ENCODE measurements around the gene DIP2C. TPM values are rescaled to one million over a fixed set of nuclear protein-coding genes. Genes with fewer than 3 reads are reported as not detected.

Gene DIP2C
- polyA plus RNA-seq, 3 donors, result 0.11 TPM; not detected in 2

DNA sequence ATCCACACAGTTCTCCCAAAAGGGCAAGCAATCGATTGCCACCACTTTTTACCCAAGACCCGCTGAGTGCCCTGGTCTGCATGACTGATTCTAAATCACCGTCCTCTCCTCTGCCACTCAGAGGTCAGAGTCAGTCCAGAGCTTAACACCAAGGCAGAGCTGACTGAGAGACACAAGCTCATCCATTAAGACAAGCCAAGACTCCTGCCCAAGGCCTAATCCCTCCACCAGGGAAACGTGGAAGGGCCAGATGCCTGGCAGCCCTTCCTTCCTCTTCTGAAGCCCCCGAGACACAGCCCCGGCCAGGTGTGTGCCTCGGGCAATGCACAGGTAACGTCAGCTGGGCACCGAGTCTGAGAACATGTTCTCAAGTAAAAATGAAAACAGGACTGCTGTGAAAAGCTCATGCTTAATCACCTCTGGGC, 51.7 kb downstream of the DIP2C start:
- Histone ChIP-seq H3K27ac (ENCODE audit: low read depth in 1 of 2, low read length in 2 of 2) (no peak overlapping the region), H2AFZ (ENCODE audit: insufficient read depth, low read depth, low read length, poor library complexity, severe bottlenecking) (no peak overlapping the region), H3K4me2 (replicated peaks; ENCODE audit: extremely low read depth, low read length, poor library complexity, severe bottlenecking) (no peak overlapping the region), H3K36me3 (replicated peaks in 1 of 2; ENCODE audit: control insufficient read depth in 1 of 2, insufficient read depth in 2 of 2, low read length in 2 of 2) (no peaks in the 10 kb centered on the region), H3K4me1 (ENCODE audit: control insufficient read depth in 1 of 2, insufficient read depth in 2 of 2, low read length in 2 of 2) (no peaks in the 10 kb centered on the region), H3K9ac (ENCODE audit: insufficient read depth, low read length, poor library complexity, severe bottlenecking) (no peak overlapping the region), H3K79me2 (ENCODE audit: insufficient read depth, low read length) (no peaks in the 10 kb centered on the region), H3K27me3 (ENCODE audit: control insufficient read depth in 2 of 2, insufficient read depth in 2 of 2, low read length in 2 of 2) (peaks cover 0 to 28% of the 10 kb centered on the region in 2 donors), H3K4me3 (replicated peaks in 1 of 3; ENCODE audit: low read depth in 2 of 3, low read length in 3 of 3) (no peak overlapping the region), H3K9me3 (replicated peaks in 1 of 2; ENCODE audit: control insufficient read depth in 1 of 2, insufficient read depth in 1 of 2, low read length in 2 of 2) (no peaks in the 10 kb centered on the region), H4K20me1 (ENCODE audit: insufficient read depth, low read length) (no peaks in the 10 kb centered on the region)
- TF ChIP-seq, protein P1, sequence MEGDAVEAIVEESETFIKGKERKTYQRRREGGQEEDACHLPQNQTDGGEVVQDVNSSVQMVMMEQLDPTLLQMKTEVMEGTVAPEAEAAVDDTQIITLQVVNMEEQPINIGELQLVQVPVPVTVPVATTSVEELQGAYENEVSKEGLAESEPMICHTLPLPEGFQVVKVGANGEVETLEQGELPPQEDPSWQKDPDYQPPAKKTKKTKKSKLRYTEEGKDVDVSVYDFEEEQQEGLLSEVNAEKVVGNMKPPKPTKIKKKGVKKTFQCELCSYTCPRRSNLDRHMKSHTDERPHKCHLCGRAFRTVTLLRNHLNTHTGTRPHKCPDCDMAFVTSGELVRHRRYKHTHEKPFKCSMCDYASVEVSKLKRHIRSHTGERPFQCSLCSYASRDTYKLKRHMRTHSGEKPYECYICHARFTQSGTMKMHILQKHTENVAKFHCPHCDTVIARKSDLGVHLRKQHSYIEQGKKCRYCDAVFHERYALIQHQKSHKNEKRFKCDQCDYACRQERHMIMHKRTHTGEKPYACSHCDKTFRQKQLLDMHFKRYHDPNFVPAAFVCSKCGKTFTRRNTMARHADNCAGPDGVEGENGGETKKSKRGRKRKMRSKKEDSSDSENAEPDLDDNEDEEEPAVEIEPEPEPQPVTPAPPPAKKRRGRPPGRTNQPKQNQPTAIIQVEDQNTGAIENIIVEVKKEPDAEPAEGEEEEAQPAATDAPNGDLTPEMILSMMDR (IDR thresholded peaks at IDR 0.05), result no peak
- Mint-ChIP-seq H3K27ac (no peak overlapping the region), H3K4me3 (no peak overlapping the region), H3K4me1 (no peaks in the 10 kb centered on the region), H3K36me3 (no peaks in the 10 kb centered on the region), H3K9me3 (peaks cover 0 to 13% (median 2%) of the 10 kb centered on the region in 7 donors), H3K27me3 (ENCODE audit: low read depth in 3 of 3) (peaks cover 29 to 44% (median 36%) of the 10 kb centered on the region in 3 donors)
- 62% methylated on average over 7 of the region's 9 CpGs for WGBS (ENCODE audit: insufficient coverage)
- DNase-seq, result no peak
- intact Hi-C loops (cut with micrococcal nuclease), result no loop called here

DNA sequence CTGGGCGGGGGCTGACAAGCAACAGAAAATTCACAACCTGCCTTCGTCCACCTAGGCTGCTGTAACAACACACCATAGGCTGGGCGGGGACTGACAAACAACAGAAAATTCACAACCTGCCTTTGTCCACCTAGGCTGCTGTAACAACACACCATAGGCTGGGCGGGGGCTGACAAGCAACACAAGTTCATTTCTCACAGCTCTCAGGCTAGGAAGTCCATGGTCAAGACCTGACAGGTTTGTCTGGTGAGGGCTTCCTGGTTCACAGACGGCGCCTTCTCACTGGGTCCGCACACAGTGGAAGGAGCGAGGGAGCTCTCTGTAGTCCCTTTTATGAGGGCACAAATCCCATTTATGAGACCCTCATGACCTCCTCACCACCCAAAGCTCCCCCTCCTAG, 52.2 kb downstream of the DIP2C start:
- Histone ChIP-seq H3K9me3 (replicated peaks in 1 of 2; ENCODE audit: control insufficient read depth in 1 of 2, insufficient read depth in 1 of 2, low read length in 2 of 2) (peaks cover 0 to under 1% of the 10 kb centered on the region in 2 donors), H2AFZ (ENCODE audit: insufficient read depth, low read depth, low read length, poor library complexity, severe bottlenecking) (no peak overlapping the region), H3K4me3 (replicated peaks in 1 of 3; ENCODE audit: low read depth in 2 of 3, low read length in 3 of 3) (no peak overlapping the region), H3K27me3 (ENCODE audit: control insufficient read depth in 2 of 2, insufficient read depth in 2 of 2, low read length in 2 of 2) (peaks cover 0 to 28% of the 10 kb centered on the region in 2 donors), H3K27ac (ENCODE audit: low read depth in 1 of 2, low read length in 2 of 2) (no peak overlapping the region), H3K9ac (ENCODE audit: insufficient read depth, low read length, poor library complexity, severe bottlenecking) (no peak overlapping the region), H4K20me1 (ENCODE audit: insufficient read depth, low read length) (no peaks in the 10 kb centered on the region), H3K4me1 (ENCODE audit: control insufficient read depth in 1 of 2, insufficient read depth in 2 of 2, low read length in 2 of 2) (no peaks in the 10 kb centered on the region), H3K36me3 (replicated peaks in 1 of 2; ENCODE audit: control insufficient read depth in 1 of 2, insufficient read depth in 2 of 2, low read length in 2 of 2) (no peaks in the 10 kb centered on the region), H3K4me2 (replicated peaks; ENCODE audit: extremely low read depth, low read length, poor library complexity, severe bottlenecking) (no peak overlapping the region), H3K79me2 (ENCODE audit: insufficient read depth, low read length) (no peaks in the 10 kb centered on the region)
- Mint-ChIP-seq H3K4me1 (no peaks in the 10 kb centered on the region), H3K27me3 (ENCODE audit: low read depth in 3 of 3) (peaks cover 29 to 44% (median 35%) of the 10 kb centered on the region in 3 donors), H3K9me3 (peaks cover 0 to 13% (median 2%) of the 10 kb centered on the region in 7 donors), H3K27ac (no peak overlapping the region), H3K4me3 (no peak overlapping the region), H3K36me3 (no peaks in the 10 kb centered on the region)
- DNase-seq, result no peak
- TF ChIP-seq, protein P1 (IDR thresholded peaks at IDR 0.05), result no peak
- intact Hi-C loops (cut with micrococcal nuclease), result no loop called here
- WGBS (ENCODE audit: insufficient coverage), result 78% methylated on average over 4 of the region's 8 CpGs

Measured in CD14-positive monocyte (primary cell).